K562 (cell line): ENCODE measurements around the gene HDC. TPM values are rescaled to one million over a fixed set of nuclear protein-coding genes. Genes with fewer than 3 reads are reported as not detected.

Experiments
- ATAC-seq: fragments of 200-7000 bp; cut with Tn5 transposase; 3 replicates; pipeline ENCODE4 v1.9.1; 2020; ENCODE audit warnings: moderate library complexity
- BruUV-seq: library from RNA; stranded (reverse); fragments of 400-500 nt; replicated peaks from 2 replicates; lab custom pipeline; 2021; lab: Mats Ljungman, UMichigan
- CTCF ChIA-PET: fragments of 300-600 bp; formaldehyde crosslinking; extraction: SDS; loops from one replicate; lab custom pipeline; 2021; ENCODE audit warnings: low intra/inter-chr PET ratio; lab: Yijun Ruan, JAX
- POLR2A ChIA-PET: fragments of 300-600, 350-650 bp; sonication (Branson Sonifier 250); formaldehyde crosslinking; extraction: SDS; loops from one replicate; lab custom pipeline; 2021; ENCODE audit warnings: antibody characterized with exemption, inconsistent platforms; lab: Yijun Ruan, JAX
- DNase-seq, 4 experiments: peaks; one replicate each; pipeline versions ENCODE4 v3.0.0 to v3.0.0-alpha.2; 2011 to 2018; ENCODE audit warnings: low spot score in 3 of 4, mixed read lengths in 3 of 4; ENCODE audit errors: extremely low read depth in 1 of 4
- FAIRE-seq: peaks from 2 replicates; lab custom pipeline; 2011; peaks lifted over from hg19 to GRCh38; lab: Jason Lieb, UNC
- H2AFZ ChIP-seq: 2 replicates; pipeline ENCODE4 v1.6.0; 2011; ENCODE audit warnings: low read depth, low read length, control low read depth, inconsistent platforms
- H3K27ac ChIP-seq: fragments of 200-600 bp; 3 replicates; pipeline ENCODE4 v1.8.0; 2011; ENCODE audit warnings: low read depth, mild to moderate bottlenecking, control low read depth, inconsistent platforms, low read length, moderate library complexity, mixed read lengths; ENCODE audit errors: extremely low read depth
- H3K27me3 ChIP-seq, 2 experiments: fragments of 300-600 bp in 1 of 2; 2 replicates in 1 of 2; 3 replicates in 1 of 2; pipeline versions ENCODE4 v1.6.0 to v1.8.0; 2011; ENCODE audit warnings: inconsistent platforms in 2 of 2, low read length in 2 of 2, mild to moderate bottlenecking in 1 of 2, mixed read lengths in 1 of 2, moderate library complexity in 1 of 2; ENCODE audit not compliant: control insufficient read depth in 2 of 2, insufficient read depth in 2 of 2
- H3K36me3 ChIP-seq: fragments of 300-600 bp; 3 replicates; pipeline ENCODE4 v1.8.0; 2011; ENCODE audit warnings: mild to moderate bottlenecking, low read length, inconsistent platforms; ENCODE audit not compliant: control insufficient read depth, insufficient read depth
- H3K4me1 ChIP-seq, 2 experiments: fragments of 200-600 bp in 1 of 2; replicated peaks in 1 of 2; 2 replicates in 1 of 2; 3 replicates in 1 of 2; pipeline versions ENCODE4 v1.5.1 to v1.8.0; 2011; ENCODE audit warnings: inconsistent platforms in 2 of 2, low read length in 2 of 2, mild to moderate bottlenecking in 1 of 2, mixed read lengths in 1 of 2, moderate library complexity in 1 of 2; ENCODE audit not compliant: control insufficient read depth in 2 of 2, insufficient read depth in 2 of 2
- H3K4me2 ChIP-seq: 2 replicates; pipeline ENCODE4 v1.6.1; 2011; ENCODE audit warnings: low read length, control low read depth, inconsistent platforms, mixed read lengths; ENCODE audit not compliant: insufficient read depth
- H3K4me3 ChIP-seq: fragments of 200-600 bp; sonication (generic), shearing (Covaris generic); 2 replicates; pipeline ENCODE4 v1.5.1; 2016; ENCODE audit warnings: control low read depth, inconsistent platforms
- H3K79me2 ChIP-seq: fragments of 200-600 bp; 3 replicates; pipeline ENCODE4 v1.8.0; 2011; ENCODE audit warnings: low read length, inconsistent platforms; ENCODE audit not compliant: control insufficient read depth, insufficient read depth
- H3K9ac ChIP-seq, 2 experiments: 2 replicates each; pipeline versions ENCODE4 v1.6.0 to v1.6.1; 2011; ENCODE audit warnings: low read depth in 2 of 2, low read length in 2 of 2, control low read depth in 1 of 2, inconsistent platforms in 1 of 2, mild to moderate bottlenecking in 1 of 2, mixed read lengths in 1 of 2; ENCODE audit not compliant: insufficient read depth in 1 of 2
- H3K9me1 ChIP-seq: one replicate; pipeline ENCODE4 v1.6.0; 2011; ENCODE audit warnings: inconsistent platforms, mild to moderate bottlenecking, low read length, moderate library complexity; ENCODE audit not compliant: control insufficient read depth, insufficient read depth
- H3K9me3 ChIP-seq: replicated peaks from 2 replicates; pipeline ENCODE4 v1.5.1; 2011; ENCODE audit warnings: low read depth, low read length, inconsistent platforms; ENCODE audit not compliant: control insufficient read depth, insufficient read depth
- H4K20me1 ChIP-seq: replicated peaks from 2 replicates; pipeline ENCODE4 v1.6.1; 2011; ENCODE audit warnings: low read length, inconsistent platforms, mixed read lengths; ENCODE audit not compliant: control insufficient read depth, insufficient read depth
- GABPB2 ChIP-seq: fragments of 250-450 bp; sonication (Bioruptor Pico); conservative IDR thresholded peaks from 2 replicates; pipeline ENCODE4 v1.5.1; 2021; ENCODE audit warnings: mild to moderate bottlenecking
- GATAD2B ChIP-seq: fragments of 450-650 bp; IDR thresholded peaks from 2 replicates; pipeline ENCODE4 v1.6.1; 2017; ENCODE audit warnings: mild to moderate bottlenecking, borderline replicate concordance
- ILK ChIP-seq: fragments of 450-650 bp; IDR thresholded peaks from 2 replicates; pipeline ENCODE4 v1.6.1; 2016; ENCODE audit warnings: missing genetic modification characterization, low read depth, mild to moderate bottlenecking, missing compliant biosample characterization, moderate library complexity, borderline replicate concordance
- MCM2 ChIP-seq: fragments of 450-650 bp; IDR thresholded peaks from 2 replicates; pipeline ENCODE4 v1.6.1; 2017; ENCODE audit warnings: low read depth, mild to moderate bottlenecking
- SRSF1 ChIP-seq: fragments of 200-400 bp; formaldehyde crosslinking; IDR thresholded peaks from 2 replicates; pipeline ENCODE4 v1.6.1; 2017; ENCODE audit warnings: mild to moderate bottlenecking, low read depth, low read length, moderate library complexity
- TAF7 ChIP-seq: fragments of 450-650 bp; IDR thresholded peaks from 2 replicates; pipeline ENCODE4 v1.6.1; 2016; ENCODE audit warnings: missing genetic modification characterization, missing compliant biosample characterization
- ZNF347 ChIP-seq: fragments of 450-650 bp; formaldehyde crosslinking; IDR thresholded peaks from 2 replicates; pipeline ENCODE4 v1.4.0; 2020; ENCODE audit warnings: low read depth, mild to moderate bottlenecking, moderate library complexity
- WGBS: fragments of 100-300 bp; shearing (Covaris generic); methylation state at CpG from one replicate; pipeline ENCODE4 v1.1.6; 2016; ENCODE audit warnings: low coverage, mixed read lengths; ENCODE audit not compliant: insufficient coverage; ENCODE audit errors: missing lambda C conversion rate; 5-methylcytosine and 5-hydroxymethylcytosine counted together
- in situ Hi-C: fragments of 300-500 bp; cut with MboI; formaldehyde crosslinking; loops from 4 replicates; pipeline ENCODE4 v1.15.0; 2018; ENCODE audit warnings: inconsistent platforms, mixed read lengths
- intact Hi-C: fragments of 100-400 bp; cut with micrococcal nuclease; formaldehyde crosslinking; loops from 2 replicates; pipeline ENCODE4 v1.14.2; 2022
- polyA plus RNA-seq, 8 experiments: library from polyadenylated mRNA; depleted of rRNA in 4 of 8; stranded (reverse) in 5 of 8; unstranded in 3 of 8; fragments of >200 nt; fragmentation: Nextera tagmentation in 2 of 8; fragmentation: Illumina TruSeq in 1 of 8; extraction: Ambion mirVana in 2 of 8; extraction: Trizol in 1 of 8; gene quantifications; 2 replicates each; pipeline versions ENCODE4 v1.2.1 to v1.2.3, GENCODE V29; 2011 to 2014; ENCODE audit warnings: inconsistent platforms in 1 of 8, missing spikeins in 1 of 8
- total RNA-seq, 7 experiments: library from RNA; depleted of rRNA in 6 of 7; stranded (reverse); fragments of >200 nt in 6 of 7; fragmentation: Illumina TruSeq in 2 of 7; extraction: Trizol in 2 of 7; gene quantifications; 2 replicates each; pipeline versions ENCODE4 v1.2.1 to v1.2.3, GENCODE V29; 2011 to 2021; ENCODE audit warnings: low replicate concordance in 1 of 7
- TF ChIP-seq, protein P1 (sequence below): conservative IDR thresholded peaks from 2 replicates; pipeline ENCODE4 v1.6.1; 2011; ENCODE audit warnings: low read depth, mild to moderate bottlenecking, low read length; ENCODE audit not compliant: control insufficient read depth
- TF ChIP-seq, protein P2 (sequence below): fragments of 450-650 bp; formaldehyde crosslinking; IDR thresholded peaks from 2 replicates; pipeline ENCODE4 v1.4.0; 2020; ENCODE audit warnings: mild to moderate bottlenecking
- TF ChIP-seq, protein P3 (sequence below): fragments of 250-450 bp; sonication (Bioruptor Pico); IDR thresholded peaks from 2 replicates; pipeline ENCODE4 v1.5.0; 2021; ENCODE audit warnings: mild to moderate bottlenecking, moderate library complexity
- TF ChIP-seq, protein P4 (sequence below): fragments of 250-450 bp; sonication (Bioruptor Pico); IDR thresholded peaks from 2 replicates; pipeline ENCODE4 v1.5.0; 2020; ENCODE audit warnings: mild to moderate bottlenecking, borderline replicate concordance

The HDC gene
- total and polyA plus RNA-seq, 9 of the 15 experiments (the other 6 are each of a cell fraction or from before 2014, with no cell fraction given), result 0.26 to 5.3 (median 0.99) TPM

DNA sequence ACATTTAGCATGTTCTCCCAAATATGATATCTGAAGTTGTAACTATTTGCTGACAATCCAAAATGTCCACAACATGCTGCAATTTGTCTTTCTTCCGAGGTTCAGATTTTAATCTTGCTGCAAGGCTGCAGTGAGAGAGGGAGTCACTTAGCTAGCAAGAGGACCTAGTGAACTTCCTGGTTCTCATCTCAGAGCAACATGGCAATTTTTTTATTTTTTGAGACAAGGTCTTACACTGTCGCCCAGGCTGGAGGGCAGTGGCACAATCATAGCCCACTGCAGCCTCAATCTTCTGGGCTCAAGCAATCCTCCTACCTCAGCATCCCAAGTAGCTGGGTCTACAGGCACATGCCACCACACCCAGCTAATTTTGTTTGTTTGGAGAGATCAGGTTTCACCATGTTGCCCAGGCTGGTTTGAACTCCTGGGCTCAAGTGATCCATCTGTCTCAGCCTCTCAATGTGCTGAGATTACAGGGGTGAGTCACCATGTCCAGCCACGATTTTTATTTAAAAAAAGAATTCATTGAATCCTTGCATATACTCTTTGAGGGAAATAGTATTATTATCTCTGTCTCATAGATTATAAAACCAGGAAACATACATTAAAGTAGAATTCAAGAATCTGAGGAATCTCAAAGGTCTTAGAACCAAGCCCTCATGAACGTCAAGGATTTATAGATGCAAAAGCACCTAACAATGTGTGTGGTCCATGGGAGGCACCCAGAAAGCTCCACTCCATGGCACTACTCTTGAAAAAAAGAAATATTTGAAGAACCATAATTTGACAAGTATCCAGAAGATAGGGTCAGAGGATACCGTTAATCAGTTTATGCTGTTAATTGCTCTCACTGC, 9.1 kb downstream of the HDC start (continued):
- TF ChIP-seq, protein P1, sequence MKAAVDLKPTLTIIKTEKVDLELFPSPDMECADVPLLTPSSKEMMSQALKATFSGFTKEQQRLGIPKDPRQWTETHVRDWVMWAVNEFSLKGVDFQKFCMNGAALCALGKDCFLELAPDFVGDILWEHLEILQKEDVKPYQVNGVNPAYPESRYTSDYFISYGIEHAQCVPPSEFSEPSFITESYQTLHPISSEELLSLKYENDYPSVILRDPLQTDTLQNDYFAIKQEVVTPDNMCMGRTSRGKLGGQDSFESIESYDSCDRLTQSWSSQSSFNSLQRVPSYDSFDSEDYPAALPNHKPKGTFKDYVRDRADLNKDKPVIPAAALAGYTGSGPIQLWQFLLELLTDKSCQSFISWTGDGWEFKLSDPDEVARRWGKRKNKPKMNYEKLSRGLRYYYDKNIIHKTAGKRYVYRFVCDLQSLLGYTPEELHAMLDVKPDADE, result no peak
- TF ChIP-seq ILK (tag), result no peak
- TF ChIP-seq, protein P2, sequence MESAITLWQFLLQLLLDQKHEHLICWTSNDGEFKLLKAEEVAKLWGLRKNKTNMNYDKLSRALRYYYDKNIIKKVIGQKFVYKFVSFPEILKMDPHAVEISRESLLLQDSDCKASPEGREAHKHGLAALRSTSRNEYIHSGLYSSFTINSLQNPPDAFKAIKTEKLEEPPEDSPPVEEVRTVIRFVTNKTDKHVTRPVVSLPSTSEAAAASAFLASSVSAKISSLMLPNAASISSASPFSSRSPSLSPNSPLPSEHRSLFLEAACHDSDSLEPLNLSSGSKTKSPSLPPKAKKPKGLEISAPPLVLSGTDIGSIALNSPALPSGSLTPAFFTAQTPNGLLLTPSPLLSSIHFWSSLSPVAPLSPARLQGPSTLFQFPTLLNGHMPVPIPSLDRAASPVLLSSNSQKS (CRISPR knock-in tag), result no peak

DNA sequence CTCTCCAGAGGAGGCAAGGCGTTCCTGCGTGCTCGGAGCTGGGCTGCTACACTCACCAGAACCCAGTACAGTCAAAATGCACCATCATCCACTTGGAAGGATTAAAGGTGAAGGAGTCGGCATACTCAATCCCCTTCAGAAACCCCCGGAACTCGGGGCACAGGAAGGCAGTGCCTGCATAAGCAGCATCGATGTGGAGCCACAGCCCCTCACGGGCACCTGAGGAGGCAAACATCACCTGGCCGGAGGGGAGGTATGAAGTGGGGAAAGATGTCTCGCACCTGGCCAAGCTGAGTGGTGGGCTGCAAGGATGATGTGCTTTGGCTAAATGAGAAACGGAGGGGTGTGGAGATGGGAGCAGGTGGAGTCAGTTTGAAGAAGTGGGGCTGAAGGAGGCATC, 13.0 kb downstream of the HDC start:
- CTCF ChIA-PET, result no interaction called here
- TF ChIP-seq GABPB2 (CRISPR knock-in tag), result no peak
- TF ChIP-seq ZNF347 (CRISPR knock-in tag), result no peak
- no peak for TF ChIP-seq TAF7 (tag)
- TF ChIP-seq, protein P3, sequence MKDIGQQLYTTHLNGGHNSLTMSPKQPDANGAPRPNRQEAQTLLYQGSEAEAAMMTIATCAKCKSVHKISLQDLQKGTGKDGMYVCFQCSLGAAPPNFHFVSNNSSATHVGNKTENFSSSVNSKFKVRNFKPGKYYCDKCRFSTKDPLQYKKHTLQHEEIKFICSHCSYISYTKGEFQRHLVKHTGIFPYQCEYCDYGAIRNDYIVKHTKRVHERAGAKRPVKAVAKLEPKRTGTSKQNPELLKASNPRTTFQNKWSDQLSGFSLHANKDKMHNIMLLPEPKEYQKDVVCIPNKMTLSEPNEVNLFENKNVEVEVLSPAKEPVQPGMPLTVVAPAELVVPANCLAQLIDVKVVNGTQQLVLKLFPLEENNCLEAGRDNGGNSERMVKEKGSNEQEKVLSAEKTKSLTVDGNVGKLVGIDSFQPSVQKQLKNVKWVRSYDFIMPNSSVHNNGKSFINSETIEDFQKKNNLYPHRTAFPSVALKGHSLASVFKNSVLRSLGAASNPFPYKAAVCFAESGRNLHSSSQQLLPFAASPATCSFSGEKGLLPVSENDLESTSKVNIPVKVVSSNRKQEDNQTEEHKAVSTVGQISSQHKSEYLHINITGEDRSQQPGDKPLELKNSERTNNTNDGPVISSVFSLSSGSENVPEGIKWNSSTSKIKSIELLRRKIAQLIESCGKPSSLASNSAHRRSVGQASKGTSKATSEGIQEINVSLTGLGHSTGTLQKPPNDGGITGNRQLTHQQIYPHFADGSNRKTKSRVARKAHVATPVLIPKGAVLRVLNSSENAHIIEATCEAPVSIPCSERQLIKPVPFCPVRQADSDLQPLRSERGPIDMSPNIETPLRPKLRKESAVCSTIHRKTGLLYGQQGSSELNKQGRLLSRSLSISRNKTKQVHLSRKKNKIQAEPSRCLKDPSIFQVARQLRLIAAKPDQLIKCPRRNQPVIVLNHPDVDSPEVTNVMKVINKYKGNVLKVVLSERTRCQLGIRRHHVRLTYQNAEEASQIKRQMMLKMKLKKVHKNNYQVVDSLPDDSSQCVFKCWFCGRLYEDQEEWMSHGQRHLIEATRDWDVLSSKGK, result no peak
- no peak for TF ChIP-seq GATAD2B
- TF ChIP-seq MCM2, result no peak
- TF ChIP-seq, protein P4, sequence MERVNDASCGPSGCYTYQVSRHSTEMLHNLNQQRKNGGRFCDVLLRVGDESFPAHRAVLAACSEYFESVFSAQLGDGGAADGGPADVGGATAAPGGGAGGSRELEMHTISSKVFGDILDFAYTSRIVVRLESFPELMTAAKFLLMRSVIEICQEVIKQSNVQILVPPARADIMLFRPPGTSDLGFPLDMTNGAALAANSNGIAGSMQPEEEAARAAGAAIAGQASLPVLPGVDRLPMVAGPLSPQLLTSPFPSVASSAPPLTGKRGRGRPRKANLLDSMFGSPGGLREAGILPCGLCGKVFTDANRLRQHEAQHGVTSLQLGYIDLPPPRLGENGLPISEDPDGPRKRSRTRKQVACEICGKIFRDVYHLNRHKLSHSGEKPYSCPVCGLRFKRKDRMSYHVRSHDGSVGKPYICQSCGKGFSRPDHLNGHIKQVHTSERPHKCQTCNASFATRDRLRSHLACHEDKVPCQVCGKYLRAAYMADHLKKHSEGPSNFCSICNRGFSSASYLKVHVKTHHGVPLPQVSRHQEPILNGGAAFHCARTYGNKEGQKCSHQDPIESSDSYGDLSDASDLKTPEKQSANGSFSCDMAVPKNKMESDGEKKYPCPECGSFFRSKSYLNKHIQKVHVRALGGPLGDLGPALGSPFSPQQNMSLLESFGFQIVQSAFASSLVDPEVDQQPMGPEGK (CRISPR knock-in tag), result no peak
- TF ChIP-seq SRSF1, result no peak

More for the DNA sequence above, 13.0 kb downstream of the HDC start:
- no peaks in the 10 kb centered on the region for H3K36me3 ChIP-seq
- DNase-seq (no peak), ATAC-seq (no peak), FAIRE-seq (no peak)
- H3K4me2 ChIP-seq, result no peak overlapping the region
- in situ Hi-C loops, result no loop called here
- 76% methylated on average over 9 of the region's 11 CpGs for WGBS
- H3K27ac ChIP-seq, result no peak overlapping the region
- H4K20me1 ChIP-seq, result no peaks in the 10 kb centered on the region
- H2AFZ ChIP-seq, result no peak overlapping the region
- H3K4me1 ChIP-seq, result peaks cover 21 to 36% of the 10 kb centered on the region in 2 experiments
- H3K79me2 ChIP-seq, result no peaks in the 10 kb centered on the region
- H3K27me3 ChIP-seq, result no peaks in the 10 kb centered on the region
- H3K9me1 ChIP-seq, result no peaks in the 10 kb centered on the region
- intact Hi-C loops, result no loop called here
- POLR2A ChIA-PET, result interaction anchor here (1.8 to 4.7 kb wide), 2 partner anchors 8 to 23 kb away, joined by 4 to 28 read pairs; no protein-coding TSS in a partner anchor
- H3K4me3 ChIP-seq, result no peak overlapping the region
- H3K9me3 ChIP-seq, result no peaks in the 10 kb centered on the region
- no TSS peak for BruUV-seq
- no peak overlapping the region for H3K9ac ChIP-seq
